ENCODE results near the gene WDR62. TPM values are rescaled to one million over a fixed set of nuclear protein-coding genes. Genes with fewer than 3 reads are reported as not detected.
A peak's percentile ranks its signal among the peaks of the same experiment; 100 is the strongest.

The WDR62 gene
- total RNA-seq, 4 donors from 2014 or later, result 0.17 to 0.62 (median 0.29) TPM

- Histone ChIP-seq H3K27ac (peak overlapping the region; percentile 89 to 99 (median 96)), H3K4me3 (peak overlapping the region; percentile 63 to 75), H3K27me3 (no peaks in the 10 kb centered on the region), H3K9me3 (no peaks in the 10 kb centered on the region), H3K36me3 (peaks cover 0 to 25% of the 10 kb centered on the region in 2 donors), H3K4me1 (peaks cover 0 to 42% (median 21%) of the 10 kb centered on the region in 3 donors)
- TF ChIP-seq POLR2AphosphoS5 (IDR thresholded peaks at IDR 0.05), result no peak
- TF ChIP-seq POLR2A (IDR thresholded peaks at IDR 0.05), result no peak
- no peak for TF ChIP-seq EP300 (IDR thresholded peaks at IDR 0.05)
- TF ChIP-seq CTCF (IDR thresholded peaks at IDR 0.05), result no peak
- no peak for ATAC-seq
- 49 to 53% methylated on average over 6 to 7 of the region's 7 CpGs for WGBS, 2 donors (ENCODE audit: low coverage in 1 of 2)
Observed at GRCh38 chr19:36139120-36139472, 84.4 kb downstream of the WDR62 start.

DNA sequence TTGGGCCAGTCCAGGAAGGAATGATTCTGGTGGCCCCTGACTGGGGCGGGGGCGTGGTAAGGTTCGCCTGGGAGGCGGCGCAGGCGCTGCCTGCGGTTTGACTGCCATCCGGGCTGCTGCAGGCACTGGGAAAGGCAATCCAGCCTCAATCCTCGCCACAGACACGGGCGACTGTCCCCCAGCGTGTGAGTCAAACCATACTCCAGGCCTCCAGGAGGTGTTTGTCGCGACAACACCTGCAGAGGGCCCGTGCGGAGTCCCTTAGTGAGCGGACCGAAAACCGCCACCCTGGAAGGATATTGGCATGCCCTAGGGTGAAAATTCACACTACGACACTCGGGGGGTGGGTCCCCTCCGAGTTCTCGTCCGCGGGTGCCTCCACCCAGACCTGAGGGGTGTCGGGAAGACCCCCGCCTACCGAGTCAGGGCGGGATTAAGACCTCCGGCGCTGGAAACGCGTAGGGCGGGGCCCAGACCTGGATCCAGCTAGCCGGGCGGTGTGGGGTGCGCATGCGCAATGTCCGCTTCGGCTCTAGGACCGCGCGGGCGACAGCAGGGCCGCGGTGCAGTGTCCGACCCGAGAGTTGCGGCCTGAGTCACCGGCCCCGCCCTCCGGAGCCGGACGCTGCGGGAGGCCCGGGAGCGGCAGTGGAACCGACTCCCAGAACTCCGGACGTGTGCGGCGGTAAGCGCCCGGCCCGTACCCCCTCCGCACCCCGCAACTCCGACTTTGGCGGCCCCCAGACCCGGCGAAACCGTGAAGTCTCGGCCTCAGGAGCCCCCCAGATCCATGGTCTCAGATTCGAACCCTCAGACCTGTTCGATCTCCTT is 85.0 kb downstream of the WDR62 start, which contains the start of gene CAPNS1:
TSS of gene CAPNS1 (plus strand) at position 594 of the 831 bp plus-strand sequence. CDS start 946 bp downstream, outside the sequence.
- no peaks in the 10 kb centered on the region for H3K9me3 ChIP-seq
- H3K4me1 ChIP-seq, result peaks cover 0 to 42% (median 21%) of the 10 kb centered on the region in 3 donors
- TF ChIP-seq EP300 (IDR thresholded peaks at IDR 0.05) (no peak), POLR2AphosphoS5 (IDR thresholded peaks at IDR 0.05) (peak; percentile 98), CTCF (IDR thresholded peaks at IDR 0.05) (peak in 3 of 4 experiments; percentile 16 to 32 (median 26)), POLR2A (IDR thresholded peaks at IDR 0.05) (peak; percentile 95)
- H3K4me3 ChIP-seq, result peak within 1 kb of the TSS; percentile 63 to 75
- H3K27ac ChIP-seq, result peak within 1 kb of the TSS; percentile 89 to 99 (median 96)
- peaks cover 0 to 31% of the 10 kb centered on the region in 2 donors for H3K36me3 ChIP-seq
- no peaks in the 10 kb centered on the region for H3K27me3 ChIP-seq
- peak; percentile 94 for ATAC-seq
- WGBS, 2 donors (ENCODE audit: low coverage in 1 of 2), result 0% methylated on average over 9 of the region's 75 CpGs

DNA sequence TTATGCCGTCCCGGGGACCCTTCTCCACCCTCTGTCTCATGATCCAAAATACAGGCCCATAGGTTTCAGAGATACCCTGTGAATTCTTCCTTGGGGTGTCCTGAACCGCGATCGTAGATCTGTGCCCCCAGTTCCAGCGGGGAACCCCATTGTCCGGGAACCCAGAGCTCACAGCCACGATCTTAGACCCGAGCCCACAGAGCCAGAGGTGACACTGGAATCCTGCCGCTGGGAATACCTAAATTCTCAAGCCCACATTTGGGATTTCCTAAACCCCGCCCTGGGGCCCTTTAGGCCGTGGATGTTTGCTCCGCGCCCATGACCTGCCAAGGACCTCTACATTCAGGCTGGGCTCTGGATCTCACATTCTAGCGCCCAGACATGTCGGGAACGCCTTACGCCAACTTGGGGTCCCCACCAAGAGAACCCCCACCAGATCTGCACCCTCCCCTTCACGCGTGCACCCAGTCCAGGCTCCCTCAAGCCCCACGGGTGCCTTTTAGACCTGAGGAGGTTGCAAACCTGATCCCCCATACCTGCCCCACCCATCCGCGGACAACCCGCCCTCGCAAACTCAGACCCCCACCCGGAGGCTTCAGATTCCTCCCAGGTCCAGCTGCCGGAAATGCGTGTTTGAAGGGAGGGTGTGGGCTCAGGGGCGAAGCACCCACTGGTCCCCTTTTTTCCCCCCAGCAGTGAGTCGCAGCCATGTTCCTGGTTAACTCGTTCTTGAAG is 85.8 kb downstream of the WDR62 start:
- no peaks in the 10 kb centered on the region for H3K9me3 ChIP-seq
- H3K4me3 ChIP-seq, result peak overlapping the region; percentile 63 to 75
- H3K27me3 ChIP-seq, result no peaks in the 10 kb centered on the region
- H3K27ac ChIP-seq, result peak overlapping the region; percentile 89 to 99 (median 96)
- ATAC-seq, result peak; percentile 19
- TF ChIP-seq CTCF (IDR thresholded peaks at IDR 0.05) (peak in 1 of 4 experiments; percentile 7), POLR2AphosphoS5 (IDR thresholded peaks at IDR 0.05) (no peak)
- WGBS, 2 donors (ENCODE audit: low coverage in 1 of 2), result 5% methylated on average over 5 of the region's 31 CpGs; no CpG with 5 or more reads in 1 of the 2 donors
- H3K4me1 ChIP-seq, result peaks cover 0 to 42% (median 21%) of the 10 kb centered on the region in 3 donors
- peaks cover 0 to 39% of the 10 kb centered on the region in 2 donors for H3K36me3 ChIP-seq

GRCh38 chr19:36141039-36141927 is 86.6 kb downstream of the WDR62 start:
- Histone ChIP-seq H3K4me1 (peaks cover 0 to 37% (median 18%) of the 10 kb centered on the region in 3 donors), H3K27me3 (no peaks in the 10 kb centered on the region)
- ATAC-seq, result peak; percentile 73

More at GRCh38 chr19:36141039-36141927, 86.6 kb downstream of the WDR62 start:
- H3K36me3 ChIP-seq, result peaks cover 0 to 47% of the 10 kb centered on the region in 2 donors
- peak overlapping the region; percentile 63 to 75 for H3K4me3 ChIP-seq
- WGBS, 2 donors (ENCODE audit: low coverage in 1 of 2), result 52 to 54% methylated on average over 12 to 15 of the region's 42 CpGs
- TF ChIP-seq CTCF (IDR thresholded peaks at IDR 0.05), result no peak
- peak; percentile 79 for TF ChIP-seq POLR2AphosphoS5 (IDR thresholded peaks at IDR 0.05)
- no peak for TF ChIP-seq EP300 (IDR thresholded peaks at IDR 0.05)
- peak; percentile 31 to 39 for TF ChIP-seq POLR2A (IDR thresholded peaks at IDR 0.05)
- no peaks in the 10 kb centered on the region for H3K9me3 ChIP-seq
- peak overlapping the region; percentile 89 to 99 (median 96) for H3K27ac ChIP-seq
